AG09319 (cell line): ENCODE data around the gene ARHGAP11A.
A peak's percentile ranks its signal among the peaks of the same experiment; 100 is the strongest.

Source experiments
- DNase-seq: peaks from one replicate; pipeline ENCODE4 v3.0.0-alpha.2; 2010; ENCODE audit warnings: low read depth; ENCODE audit errors: extremely low read depth
- TF ChIP-seq, protein P1 (sequence below): IDR thresholded peaks from 2 replicates; pipeline ENCODE4 v1.5.1; 2011; ENCODE audit warnings: low read depth, mild to moderate bottlenecking, inconsistent platforms, low read length, moderate library complexity

ARHGAP11A gene

DNA sequence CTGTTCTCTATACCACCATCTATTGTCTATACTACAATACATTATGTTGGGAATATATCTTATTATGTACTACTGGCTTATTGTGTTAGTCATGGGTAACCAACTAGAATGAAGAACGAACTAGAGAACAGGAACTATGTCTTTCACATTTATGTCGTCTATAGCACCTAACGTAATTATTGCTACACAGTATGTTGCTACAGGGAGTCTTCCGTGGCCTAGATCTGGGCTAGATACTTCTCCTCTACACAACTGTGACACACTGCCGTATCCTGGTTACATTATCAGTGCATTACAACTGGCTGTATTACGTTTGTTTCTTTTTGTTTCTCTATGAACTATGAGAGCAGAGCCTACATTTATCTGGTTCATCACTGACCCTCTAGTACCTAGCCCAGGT, 60.2 kb downstream of the ARHGAP11A start:
- TF ChIP-seq, protein P1, sequence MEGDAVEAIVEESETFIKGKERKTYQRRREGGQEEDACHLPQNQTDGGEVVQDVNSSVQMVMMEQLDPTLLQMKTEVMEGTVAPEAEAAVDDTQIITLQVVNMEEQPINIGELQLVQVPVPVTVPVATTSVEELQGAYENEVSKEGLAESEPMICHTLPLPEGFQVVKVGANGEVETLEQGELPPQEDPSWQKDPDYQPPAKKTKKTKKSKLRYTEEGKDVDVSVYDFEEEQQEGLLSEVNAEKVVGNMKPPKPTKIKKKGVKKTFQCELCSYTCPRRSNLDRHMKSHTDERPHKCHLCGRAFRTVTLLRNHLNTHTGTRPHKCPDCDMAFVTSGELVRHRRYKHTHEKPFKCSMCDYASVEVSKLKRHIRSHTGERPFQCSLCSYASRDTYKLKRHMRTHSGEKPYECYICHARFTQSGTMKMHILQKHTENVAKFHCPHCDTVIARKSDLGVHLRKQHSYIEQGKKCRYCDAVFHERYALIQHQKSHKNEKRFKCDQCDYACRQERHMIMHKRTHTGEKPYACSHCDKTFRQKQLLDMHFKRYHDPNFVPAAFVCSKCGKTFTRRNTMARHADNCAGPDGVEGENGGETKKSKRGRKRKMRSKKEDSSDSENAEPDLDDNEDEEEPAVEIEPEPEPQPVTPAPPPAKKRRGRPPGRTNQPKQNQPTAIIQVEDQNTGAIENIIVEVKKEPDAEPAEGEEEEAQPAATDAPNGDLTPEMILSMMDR, result no peak
- no peak for DNase-seq

DNA sequence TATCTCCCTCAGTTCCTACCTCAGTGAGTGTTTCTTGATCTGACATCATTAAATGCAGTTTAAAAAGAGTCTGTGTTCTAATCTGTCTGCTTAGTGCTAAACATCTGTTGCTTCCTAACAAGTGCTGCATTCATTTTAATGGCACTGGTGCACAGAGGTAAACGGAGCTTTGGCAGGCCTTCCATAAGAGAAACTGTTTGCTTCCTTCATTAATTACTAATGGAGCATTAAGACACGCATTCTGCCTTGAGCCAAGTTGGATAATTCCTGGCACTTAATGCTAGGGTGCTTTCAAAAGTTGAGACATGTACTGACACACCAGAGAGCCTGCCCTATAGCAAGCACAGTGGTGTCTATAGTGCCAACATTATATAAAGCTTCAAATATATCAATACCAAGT, 60.9 kb downstream of the ARHGAP11A start:
- no peak for DNase-seq
- TF ChIP-seq, protein P1, result no peak

DNA sequence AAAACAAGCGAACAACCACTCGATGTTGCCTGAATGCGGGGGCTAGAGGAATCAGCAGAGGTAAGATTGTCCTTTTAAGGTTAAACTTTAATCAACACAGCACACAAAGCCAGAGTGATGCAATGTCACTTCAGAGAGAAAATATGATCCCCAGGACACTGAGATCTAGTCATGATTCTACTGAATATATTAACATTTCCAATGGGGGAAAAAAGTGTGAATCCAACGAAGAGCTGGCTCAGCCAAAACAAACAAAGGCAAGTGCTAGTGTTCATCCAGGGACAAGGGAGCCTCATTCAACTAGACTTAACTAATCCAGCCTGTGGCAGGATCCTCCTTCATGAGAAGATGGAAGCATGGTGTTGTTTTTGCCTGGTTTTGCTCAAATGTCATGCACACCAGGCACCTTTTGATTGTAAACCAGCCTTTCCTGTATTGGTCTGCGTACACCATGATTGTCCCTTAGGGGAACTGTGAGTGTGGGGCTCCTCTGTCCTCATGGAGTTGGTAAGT, 62.0 kb downstream of the ARHGAP11A start:
- no peak for DNase-seq
- TF ChIP-seq, protein P1, result no peak

DNA sequence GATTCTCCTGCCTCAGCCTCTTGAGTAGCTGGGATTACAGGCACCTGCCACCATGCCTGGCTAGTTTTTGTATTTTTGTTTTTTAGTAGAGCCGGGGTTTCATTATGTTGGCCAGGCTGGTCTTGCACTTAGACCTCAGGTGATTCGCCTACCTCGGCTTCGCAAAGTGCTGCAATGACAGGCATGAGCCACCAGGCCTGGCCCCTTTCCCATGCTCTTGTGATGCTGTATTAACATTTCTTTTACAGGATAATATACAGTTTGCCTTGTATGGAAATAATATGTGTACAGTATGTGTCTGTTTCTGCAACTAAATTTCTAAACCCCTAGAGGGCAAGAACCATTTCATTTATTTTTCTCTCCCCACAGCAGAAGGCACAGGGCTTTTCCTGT, 64.0 kb downstream of the ARHGAP11A start:
- TF ChIP-seq, protein P1, result no peak
- no peak for DNase-seq

DNA sequence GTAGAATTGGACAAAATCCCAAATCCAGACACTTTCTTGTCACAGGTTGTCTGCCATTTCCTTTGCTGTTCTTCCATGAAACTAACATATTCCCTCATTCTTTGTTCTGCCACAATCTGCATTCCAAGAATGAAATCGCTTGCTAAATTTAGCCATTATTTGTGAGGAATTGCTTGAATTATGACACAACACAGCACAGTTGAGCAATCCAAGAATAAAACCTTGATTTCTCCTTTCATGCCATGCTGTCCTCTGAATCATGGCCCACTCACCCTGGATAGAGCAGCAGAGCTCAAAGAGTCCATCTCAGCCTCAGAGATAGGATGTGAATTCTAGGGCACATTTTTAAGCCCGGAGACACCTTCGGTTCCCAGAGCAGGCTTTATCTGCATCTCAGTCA, 67.3 kb downstream of the ARHGAP11A start:
- TF ChIP-seq, protein P1, result no peak
- peak; percentile 83 for DNase-seq

DNA sequence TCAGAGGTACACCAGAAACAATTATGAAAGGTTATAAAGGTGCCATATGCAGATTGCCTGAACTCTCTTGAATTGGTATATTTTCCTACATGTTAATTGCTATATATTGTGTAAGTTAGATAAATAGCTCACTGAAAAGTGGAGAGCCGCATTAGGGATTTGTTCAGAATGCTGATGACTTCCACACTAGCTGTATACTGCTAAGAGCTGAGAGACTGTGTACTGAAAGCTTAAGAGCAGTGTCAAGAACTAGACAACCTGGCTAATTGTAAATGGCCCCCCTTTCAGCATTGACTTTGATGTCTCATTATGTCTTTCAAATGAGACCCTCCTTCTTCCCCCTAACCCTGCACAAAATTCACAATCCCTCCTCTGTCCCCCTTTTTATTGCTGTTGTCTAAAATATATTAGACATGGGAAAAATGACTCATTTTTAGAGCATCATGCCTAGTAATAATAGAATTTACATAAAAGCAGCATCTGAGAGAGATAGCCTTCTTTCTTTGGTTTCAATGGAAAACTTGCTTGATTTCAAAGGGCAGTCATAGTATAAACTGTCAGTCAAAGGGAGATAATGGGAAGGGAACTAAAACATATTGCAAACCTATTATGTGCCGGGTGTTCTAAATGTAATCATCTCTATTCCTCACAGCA, 67.8 kb downstream of the ARHGAP11A start:
- no peak for DNase-seq
- TF ChIP-seq, protein P1, result no peak

DNA sequence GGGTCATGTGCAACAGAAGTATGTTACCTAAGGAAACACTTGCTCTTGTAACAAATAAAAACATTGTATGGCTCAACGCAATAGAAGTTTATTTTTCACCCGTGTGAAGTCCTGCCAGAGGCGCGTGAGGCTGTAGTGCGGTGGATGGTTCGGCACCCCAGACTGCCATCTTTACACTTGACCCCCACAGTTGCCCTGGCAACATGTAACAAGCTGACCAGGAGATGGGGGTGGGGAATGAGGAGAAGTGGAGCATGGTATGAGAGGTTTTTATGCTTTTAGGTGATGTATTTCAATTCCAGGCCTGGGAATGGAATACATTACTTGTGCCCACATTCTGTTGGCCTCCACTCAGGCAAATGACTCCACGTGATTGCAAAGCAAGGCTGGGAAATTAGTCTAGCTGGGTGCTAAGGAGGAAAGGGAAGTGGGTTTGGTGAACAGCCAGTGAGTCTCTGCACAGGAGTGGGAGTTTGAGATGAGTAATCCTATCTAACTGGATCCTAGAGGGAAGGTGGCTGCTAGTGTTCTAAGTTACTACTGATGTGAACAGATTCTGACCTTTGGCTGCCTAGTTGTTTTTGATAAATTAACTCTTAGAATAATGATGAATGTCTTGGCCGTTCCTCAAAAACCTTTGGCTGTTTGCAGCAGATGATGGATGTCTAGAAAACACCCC, 68.7 kb downstream of the ARHGAP11A start:
- TF ChIP-seq, protein P1, result no peak
- peak; percentile 86 for DNase-seq
